ENCODE data around the gene DENND1B. TPM values are rescaled to one million over a fixed set of nuclear protein-coding genes. Genes with fewer than 3 reads are reported as not detected.

Gene DENND1B
- total RNA-seq, 1 experiment from 2014 or later, result 9.6 TPM

DNA sequence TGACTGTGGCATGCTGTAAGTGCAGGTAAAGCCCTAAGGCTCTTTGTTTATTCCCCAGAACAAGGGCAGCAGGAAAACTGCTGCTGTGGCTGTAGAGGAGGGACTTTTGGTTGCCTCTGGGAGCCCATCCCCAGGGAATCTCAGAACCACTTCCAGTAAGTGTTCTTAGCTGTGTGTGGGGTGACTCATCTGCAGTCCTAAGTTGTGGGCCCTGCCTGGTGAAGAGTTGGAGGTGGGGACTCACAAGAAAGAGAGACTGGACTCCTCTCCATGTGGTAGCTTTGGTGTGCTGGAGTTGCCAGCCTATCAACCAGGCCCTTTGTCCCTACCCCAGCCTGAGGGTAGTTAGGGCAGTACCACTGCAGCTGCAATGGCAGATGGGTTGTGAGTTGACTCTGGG lies 24.0 kb upstream of the DENND1B start:
- ATAC-seq (0 out of 2 replicates have a peak, but pooled peaks have one; percentile 38), DNase-seq (ENCODE audit: low read depth, low spot score) (no peak)
- H3K4me1 ChIP-seq (ENCODE audit: control insufficient read depth in 1 of 2, insufficient read depth in 2 of 2, low read length in 2 of 2), result peaks cover 0 to 10% of the 10 kb centered on the region in 2 experiments; a peak in 2 of 4 replicates
- H3K36me3 ChIP-seq (ENCODE audit: control insufficient read depth in 1 of 2, insufficient read depth in 2 of 2, low read length in 2 of 2), result no peaks in the 10 kb centered on the region
- peak overlapping the region; percentile 22 for H2AFZ ChIP-seq (ENCODE audit: low read depth, low read length, poor library complexity, severe bottlenecking)
- ChIA-PET POLR2A (no interaction called here), CTCF (no interaction called here), RAD21 (ENCODE audit: low non-redundant PET in 1 of 2, low total read pairs in 2 of 2, uncharacterized antibody in 2 of 2, unreplicated experiment in 2 of 2) (no interaction called here)
- H3K9ac ChIP-seq (ENCODE audit: low read length), result no peak overlapping the region
- H3K27me3 ChIP-seq (ENCODE audit: insufficient read depth, low read length), result no peaks in the 10 kb centered on the region
- no peak for TF ChIP-seq SRF (IDR thresholded peaks at IDR 0.05; ENCODE audit: low read depth)
- TF ChIP-seq, protein P1, sequence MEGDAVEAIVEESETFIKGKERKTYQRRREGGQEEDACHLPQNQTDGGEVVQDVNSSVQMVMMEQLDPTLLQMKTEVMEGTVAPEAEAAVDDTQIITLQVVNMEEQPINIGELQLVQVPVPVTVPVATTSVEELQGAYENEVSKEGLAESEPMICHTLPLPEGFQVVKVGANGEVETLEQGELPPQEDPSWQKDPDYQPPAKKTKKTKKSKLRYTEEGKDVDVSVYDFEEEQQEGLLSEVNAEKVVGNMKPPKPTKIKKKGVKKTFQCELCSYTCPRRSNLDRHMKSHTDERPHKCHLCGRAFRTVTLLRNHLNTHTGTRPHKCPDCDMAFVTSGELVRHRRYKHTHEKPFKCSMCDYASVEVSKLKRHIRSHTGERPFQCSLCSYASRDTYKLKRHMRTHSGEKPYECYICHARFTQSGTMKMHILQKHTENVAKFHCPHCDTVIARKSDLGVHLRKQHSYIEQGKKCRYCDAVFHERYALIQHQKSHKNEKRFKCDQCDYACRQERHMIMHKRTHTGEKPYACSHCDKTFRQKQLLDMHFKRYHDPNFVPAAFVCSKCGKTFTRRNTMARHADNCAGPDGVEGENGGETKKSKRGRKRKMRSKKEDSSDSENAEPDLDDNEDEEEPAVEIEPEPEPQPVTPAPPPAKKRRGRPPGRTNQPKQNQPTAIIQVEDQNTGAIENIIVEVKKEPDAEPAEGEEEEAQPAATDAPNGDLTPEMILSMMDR (IDR thresholded peaks at IDR 0.05 in 2 of 3, conservative IDR thresholded peaks at IDR 0.05 in 1 of 3; ENCODE audit: borderline replicate concordance in 1 of 3, insufficient read depth in 1 of 3, low read depth in 2 of 3, low read length in 2 of 3), result no peak
- no peak for TF ChIP-seq ZFX (IDR thresholded peaks at IDR 0.05)
- TF ChIP-seq, protein P2, sequence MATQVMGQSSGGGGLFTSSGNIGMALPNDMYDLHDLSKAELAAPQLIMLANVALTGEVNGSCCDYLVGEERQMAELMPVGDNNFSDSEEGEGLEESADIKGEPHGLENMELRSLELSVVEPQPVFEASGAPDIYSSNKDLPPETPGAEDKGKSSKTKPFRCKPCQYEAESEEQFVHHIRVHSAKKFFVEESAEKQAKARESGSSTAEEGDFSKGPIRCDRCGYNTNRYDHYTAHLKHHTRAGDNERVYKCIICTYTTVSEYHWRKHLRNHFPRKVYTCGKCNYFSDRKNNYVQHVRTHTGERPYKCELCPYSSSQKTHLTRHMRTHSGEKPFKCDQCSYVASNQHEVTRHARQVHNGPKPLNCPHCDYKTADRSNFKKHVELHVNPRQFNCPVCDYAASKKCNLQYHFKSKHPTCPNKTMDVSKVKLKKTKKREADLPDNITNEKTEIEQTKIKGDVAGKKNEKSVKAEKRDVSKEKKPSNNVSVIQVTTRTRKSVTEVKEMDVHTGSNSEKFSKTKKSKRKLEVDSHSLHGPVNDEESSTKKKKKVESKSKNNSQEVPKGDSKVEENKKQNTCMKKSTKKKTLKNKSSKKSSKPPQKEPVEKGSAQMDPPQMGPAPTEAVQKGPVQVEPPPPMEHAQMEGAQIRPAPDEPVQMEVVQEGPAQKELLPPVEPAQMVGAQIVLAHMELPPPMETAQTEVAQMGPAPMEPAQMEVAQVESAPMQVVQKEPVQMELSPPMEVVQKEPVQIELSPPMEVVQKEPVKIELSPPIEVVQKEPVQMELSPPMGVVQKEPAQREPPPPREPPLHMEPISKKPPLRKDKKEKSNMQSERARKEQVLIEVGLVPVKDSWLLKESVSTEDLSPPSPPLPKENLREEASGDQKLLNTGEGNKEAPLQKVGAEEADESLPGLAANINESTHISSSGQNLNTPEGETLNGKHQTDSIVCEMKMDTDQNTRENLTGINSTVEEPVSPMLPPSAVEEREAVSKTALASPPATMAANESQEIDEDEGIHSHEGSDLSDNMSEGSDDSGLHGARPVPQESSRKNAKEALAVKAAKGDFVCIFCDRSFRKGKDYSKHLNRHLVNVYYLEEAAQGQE (IDR thresholded peaks at IDR 0.05; ENCODE audit: low read depth), result no peak
- TF ChIP-seq, protein P3, sequence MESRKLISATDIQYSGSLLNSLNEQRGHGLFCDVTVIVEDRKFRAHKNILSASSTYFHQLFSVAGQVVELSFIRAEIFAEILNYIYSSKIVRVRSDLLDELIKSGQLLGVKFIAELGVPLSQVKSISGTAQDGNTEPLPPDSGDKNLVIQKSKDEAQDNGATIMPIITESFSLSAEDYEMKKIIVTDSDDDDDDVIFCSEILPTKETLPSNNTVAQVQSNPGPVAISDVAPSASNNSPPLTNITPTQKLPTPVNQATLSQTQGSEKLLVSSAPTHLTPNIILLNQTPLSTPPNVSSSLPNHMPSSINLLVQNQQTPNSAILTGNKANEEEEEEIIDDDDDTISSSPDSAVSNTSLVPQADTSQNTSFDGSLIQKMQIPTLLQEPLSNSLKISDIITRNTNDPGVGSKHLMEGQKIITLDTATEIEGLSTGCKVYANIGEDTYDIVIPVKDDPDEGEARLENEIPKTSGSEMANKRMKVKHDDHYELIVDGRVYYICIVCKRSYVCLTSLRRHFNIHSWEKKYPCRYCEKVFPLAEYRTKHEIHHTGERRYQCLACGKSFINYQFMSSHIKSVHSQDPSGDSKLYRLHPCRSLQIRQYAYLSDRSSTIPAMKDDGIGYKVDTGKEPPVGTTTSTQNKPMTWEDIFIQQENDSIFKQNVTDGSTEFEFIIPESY (IDR thresholded peaks at IDR 0.05; ENCODE audit: extremely low read depth, insufficient replicate concordance, low read length), result no peak
- no peak for TF ChIP-seq JUND (IDR thresholded peaks at IDR 0.05)
- TF ChIP-seq POLR2A (IDR thresholded peaks at IDR 0.05; ENCODE audit: borderline replicate concordance, extremely low read depth, insufficient read depth, insufficient read length), result no peak
- TF ChIP-seq ELF1 (IDR thresholded peaks at IDR 0.05; ENCODE audit: borderline replicate concordance, low read depth), result no peak
- no peak for TF ChIP-seq EZH2phosphoT487 (IDR thresholded peaks at IDR 0.05; ENCODE audit: borderline replicate concordance)
- TF ChIP-seq, protein P4, sequence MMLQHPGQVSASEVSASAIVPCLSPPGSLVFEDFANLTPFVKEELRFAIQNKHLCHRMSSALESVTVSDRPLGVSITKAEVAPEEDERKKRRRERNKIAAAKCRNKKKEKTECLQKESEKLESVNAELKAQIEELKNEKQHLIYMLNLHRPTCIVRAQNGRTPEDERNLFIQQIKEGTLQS (IDR thresholded peaks at IDR 0.05), result no peak
- H3K9me2 ChIP-seq (ENCODE audit: insufficient read depth), result no peaks in the 10 kb centered on the region
- BruUV-seq (replicated peaks), result no TSS peak
- intact Hi-C loops (cut with micrococcal nuclease), result no loop called here
- H3K79me2 ChIP-seq (ENCODE audit: insufficient read depth, low read length), result no peaks in the 10 kb centered on the region
- 0 out of 4 replicates have a peak, but pooled peaks cover 0 to 8% of the 10 kb centered on the region in 2 experiments for H3K9me3 ChIP-seq (ENCODE audit: control insufficient read depth in 1 of 2, insufficient read depth in 1 of 2, low read depth in 1 of 2, low read length in 2 of 2)
- peak overlapping the region; percentile 30; the same call in 1 of the 2 replicates for H3K4me2 ChIP-seq (ENCODE audit: low read length)
- H3K27ac ChIP-seq (ENCODE audit: low read depth, low read length), result no peak overlapping the region
- no peaks in the 10 kb centered on the region for H4K20me1 ChIP-seq (ENCODE audit: insufficient read depth)
- no peak overlapping the region for H3K4me3 ChIP-seq (replicated peaks in 1 of 2; ENCODE audit: low read depth in 1 of 2, low read length in 2 of 2)

Data from HCT116 (cell line).